ENCODE measurements around the gene NDC1. TPM values are rescaled to one million over a fixed set of nuclear protein-coding genes. Genes with fewer than 3 reads are reported as not detected.
A peak's percentile ranks its signal among the peaks of the same experiment; 100 is the strongest.

The NDC1 gene
- total and polyA plus RNA-seq, 2 donors (not counting 3 experiments of a cell fraction or from before 2014, with no cell fraction given) = 23.2 to 29.2 TPM

- H3K9me1 ChIP-seq (replicated peaks; ENCODE audit: control insufficient read depth, extremely low read depth, insufficient read depth, low read length) = no peaks in the 10 kb centered on the region
- no peak overlapping the region for H3K27ac ChIP-seq (ENCODE audit: insufficient read depth, low read depth, low read length)
- intact Hi-C loops (cut with micrococcal nuclease) = no loop called here
- FAIRE-seq (no peak), DNase-seq (ENCODE audit: low read depth, low spot score) (no peak)
- POLR2A ChIA-PET = no interaction called here
- H3K27me3 ChIP-seq (ENCODE audit: control insufficient read depth in 2 of 2, insufficient read depth in 2 of 2, low read length in 2 of 2) = no peaks in the 10 kb centered on the region
- no peaks in the 10 kb centered on the region for H3K9me3 ChIP-seq (replicated peaks; ENCODE audit: control insufficient read depth, insufficient read depth, low read length)
- H3K9ac ChIP-seq (replicated peaks; ENCODE audit: extremely low read depth, insufficient read depth, low read length) = no peak overlapping the region
- no peaks in the 10 kb centered on the region for H4K20me1 ChIP-seq (replicated peaks; ENCODE audit: control insufficient read depth, extremely low read depth, insufficient read depth, low read length)
- peaks cover 0 to 7% of the 10 kb centered on the region in 2 experiments for H3K36me3 ChIP-seq (ENCODE audit: control insufficient read depth in 2 of 2, extremely low read depth in 1 of 2, insufficient read depth in 2 of 2, low read length in 2 of 2)
- no TSS peak for BruUV-seq (replicated peaks)
- TF ChIP-seq MYC (IDR thresholded peaks at IDR 0.05; ENCODE audit: low read depth, low read length) = no peak
- no peak for TF ChIP-seq FOS (IDR thresholded peaks at IDR 0.05; ENCODE audit: borderline replicate concordance, insufficient read depth, low read length)
- no peak for TF ChIP-seq MAX (IDR thresholded peaks at IDR 0.05; ENCODE audit: insufficient read depth, insufficient read length)
- no peak for TF ChIP-seq JUN (IDR thresholded peaks at IDR 0.05; ENCODE audit: borderline replicate concordance, insufficient read depth, insufficient read length, low read depth)
- no peak for TF ChIP-seq CTCF (IDR thresholded peaks at IDR 0.05; ENCODE audit: extremely low read depth in 1 of 2, insufficient read depth in 1 of 2, low read depth in 1 of 2, low read length in 2 of 2)
- H3K4me1 ChIP-seq (ENCODE audit: control insufficient read depth, extremely low read depth, insufficient read depth, low read length) = peaks cover 2% of the 10 kb centered on the region
- H3K4me3 ChIP-seq (replicated peaks in 1 of 3; ENCODE audit: insufficient read depth in 1 of 3, low read depth in 1 of 3, low read length in 3 of 3) = no peak overlapping the region
- no peaks in the 10 kb centered on the region for H3K79me2 ChIP-seq (ENCODE audit: control insufficient read depth, insufficient read depth, low read length)
- no peak overlapping the region for H3K4me2 ChIP-seq (ENCODE audit: insufficient read depth, low read length)
- dilution Hi-C loops (cut with MboI; ENCODE audit: extremely low pct_ligation_motif_present, low sequenced_read_pairs) = no loop called here
- CTCF ChIA-PET = interaction anchor here (0.6 to 0.7 kb wide), 2 partner anchors 123 to 195 kb away, joined by 3 to 5 read pairs; no protein-coding TSS in a partner anchor
- H2AFZ ChIP-seq (ENCODE audit: low read depth, low read length) = no peak overlapping the region
Measured at GRCh38 chr1:53800621-53801020, 37.5 kb downstream of the NDC1 start.

GRCh38 chr1:53799141-53799540 is 39.0 kb downstream of the NDC1 start:
- Histone ChIP-seq H3K27ac (ENCODE audit: insufficient read depth, low read depth, low read length) (no peak overlapping the region), H3K36me3 (ENCODE audit: control insufficient read depth in 2 of 2, extremely low read depth in 1 of 2, insufficient read depth in 2 of 2, low read length in 2 of 2) (peaks cover 0 to 4% of the 10 kb centered on the region in 2 experiments), H4K20me1 (replicated peaks; ENCODE audit: control insufficient read depth, extremely low read depth, insufficient read depth, low read length) (no peaks in the 10 kb centered on the region), H3K9me1 (replicated peaks; ENCODE audit: control insufficient read depth, extremely low read depth, insufficient read depth, low read length) (no peaks in the 10 kb centered on the region), H3K4me1 (ENCODE audit: control insufficient read depth, extremely low read depth, insufficient read depth, low read length) (peaks cover 2% of the 10 kb centered on the region), H3K9ac (replicated peaks; ENCODE audit: extremely low read depth, insufficient read depth, low read length) (no peak overlapping the region), H2AFZ (ENCODE audit: low read depth, low read length) (no peak overlapping the region), H3K27me3 (ENCODE audit: control insufficient read depth in 2 of 2, insufficient read depth in 2 of 2, low read length in 2 of 2) (no peaks in the 10 kb centered on the region), H3K79me2 (ENCODE audit: control insufficient read depth, insufficient read depth, low read length) (no peaks in the 10 kb centered on the region), H3K9me3 (replicated peaks; ENCODE audit: control insufficient read depth, insufficient read depth, low read length) (no peaks in the 10 kb centered on the region), H3K4me2 (ENCODE audit: insufficient read depth, low read length) (no peak overlapping the region), H3K4me3 (replicated peaks in 1 of 3; ENCODE audit: insufficient read depth in 1 of 3, low read depth in 1 of 3, low read length in 3 of 3) (no peak overlapping the region)
- BruUV-seq (replicated peaks) = no TSS peak
- dilution Hi-C loops (cut with MboI; ENCODE audit: extremely low pct_ligation_motif_present, low sequenced_read_pairs) (no loop called here), intact Hi-C loops (cut with micrococcal nuclease) (no loop called here)
- DNase-seq (ENCODE audit: low read depth, low spot score) (peak; percentile 71), FAIRE-seq (no peak)
- ChIA-PET CTCF (no interaction called here), POLR2A (no interaction called here)
- TF ChIP-seq FOS (IDR thresholded peaks at IDR 0.05; ENCODE audit: borderline replicate concordance, insufficient read depth, low read length) = no peak
- no peak for TF ChIP-seq GATA2 (IDR thresholded peaks at IDR 0.05; ENCODE audit: insufficient read depth, insufficient read length, low read depth, low read length)
- TF ChIP-seq POLR2AphosphoS5 (IDR thresholded peaks at IDR 0.05; ENCODE audit: insufficient read depth, low read depth, low read length) = no peak
- TF ChIP-seq CTCF (IDR thresholded peaks at IDR 0.05; ENCODE audit: extremely low read depth in 1 of 2, insufficient read depth in 1 of 2, low read depth in 1 of 2, low read length in 2 of 2) = no peak

Data from endothelial cell of umbilical vein (primary cell).